HL-60 (cell line): Measurements from ENCODE around the gene PGC.

Experiments
- DNase-seq, 2 experiments: peaks; one replicate each; pipeline ENCODE4 v3.0.0-alpha.2; 2010 to 2020; ENCODE audit warnings: low read depth in 1 of 2, low spot score in 1 of 2
- H3K27ac ChIP-seq: fragments of 250-450 bp; sonication (Bioruptor Pico); replicated peaks from 2 replicates; pipeline ENCODE4 v1.5.1; 2020; ENCODE audit warnings: mild to moderate bottlenecking, moderate library complexity
- H3K27me3 ChIP-seq: fragments of 250-450 bp; sonication (Bioruptor Pico); 2 replicates; pipeline ENCODE4 v1.5.1; 2021; ENCODE audit warnings: mild to moderate bottlenecking, moderate library complexity; ENCODE audit not compliant: insufficient read depth, poor library complexity, severe bottlenecking
- H3K4me3 ChIP-seq: replicated peaks from 2 replicates; pipeline ENCODE4 v1.5.1; 2011; ENCODE audit warnings: mild to moderate bottlenecking, control low read depth, low read length; ENCODE audit not compliant: insufficient read depth
- GABPA ChIP-seq: IDR thresholded peaks from 2 replicates; pipeline ENCODE4 v1.6.1; 2012; ENCODE audit warnings: low read depth
- POLR2AphosphoS5 ChIP-seq: IDR thresholded peaks from 2 replicates; pipeline ENCODE4 v1.6.1; 2012; ENCODE audit warnings: low read depth
- REST ChIP-seq: IDR thresholded peaks from 2 replicates; pipeline ENCODE4 v1.6.1; 2012; ENCODE audit warnings: low read depth; ENCODE audit not compliant: insufficient replicate concordance
- SPI1 ChIP-seq: IDR thresholded peaks from 2 replicates; pipeline ENCODE4 v1.6.1; 2012; ENCODE audit warnings: low read depth, mild to moderate bottlenecking, borderline replicate concordance
- TF ChIP-seq, protein P1 (sequence below): IDR thresholded peaks from one replicate; pipeline ENCODE4 v1.5.1; 2011; ENCODE audit warnings: low read length, control low read depth, inconsistent platforms; ENCODE audit not compliant: insufficient read depth

Gene PGC

DNA sequence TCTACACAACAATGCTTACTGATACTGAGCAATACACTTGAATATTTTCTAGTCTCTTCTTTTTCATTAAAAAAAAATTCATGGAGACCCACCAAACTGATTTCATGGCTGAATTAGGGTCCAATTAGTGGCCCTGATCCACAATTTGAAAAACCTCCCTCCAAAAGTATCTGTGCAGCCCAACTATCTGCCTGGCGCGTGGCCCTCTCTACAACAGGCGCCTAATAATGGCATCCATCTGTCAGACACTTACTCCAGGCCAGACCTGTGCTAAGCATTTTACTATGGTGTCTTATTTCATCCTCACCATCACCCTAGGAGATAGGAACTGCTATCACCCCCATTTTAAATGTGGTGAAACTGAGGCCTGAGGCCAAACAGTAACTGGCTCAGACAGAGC lies 25.8 kb downstream of the PGC start:
- no peaks in the 10 kb centered on the region for H3K27me3 ChIP-seq

GRCh38 chr6:41720783-41721182 lies 26.4 kb downstream of the PGC start:
- Histone ChIP-seq H3K27ac (no peak overlapping the region), H3K27me3 (no peaks in the 10 kb centered on the region), H3K4me3 (no peak overlapping the region)
- TF ChIP-seq, protein P1, sequence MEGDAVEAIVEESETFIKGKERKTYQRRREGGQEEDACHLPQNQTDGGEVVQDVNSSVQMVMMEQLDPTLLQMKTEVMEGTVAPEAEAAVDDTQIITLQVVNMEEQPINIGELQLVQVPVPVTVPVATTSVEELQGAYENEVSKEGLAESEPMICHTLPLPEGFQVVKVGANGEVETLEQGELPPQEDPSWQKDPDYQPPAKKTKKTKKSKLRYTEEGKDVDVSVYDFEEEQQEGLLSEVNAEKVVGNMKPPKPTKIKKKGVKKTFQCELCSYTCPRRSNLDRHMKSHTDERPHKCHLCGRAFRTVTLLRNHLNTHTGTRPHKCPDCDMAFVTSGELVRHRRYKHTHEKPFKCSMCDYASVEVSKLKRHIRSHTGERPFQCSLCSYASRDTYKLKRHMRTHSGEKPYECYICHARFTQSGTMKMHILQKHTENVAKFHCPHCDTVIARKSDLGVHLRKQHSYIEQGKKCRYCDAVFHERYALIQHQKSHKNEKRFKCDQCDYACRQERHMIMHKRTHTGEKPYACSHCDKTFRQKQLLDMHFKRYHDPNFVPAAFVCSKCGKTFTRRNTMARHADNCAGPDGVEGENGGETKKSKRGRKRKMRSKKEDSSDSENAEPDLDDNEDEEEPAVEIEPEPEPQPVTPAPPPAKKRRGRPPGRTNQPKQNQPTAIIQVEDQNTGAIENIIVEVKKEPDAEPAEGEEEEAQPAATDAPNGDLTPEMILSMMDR = no peak
- TF ChIP-seq GABPA = no peak
- no peak for TF ChIP-seq SPI1
- TF ChIP-seq REST = no peak
- no peak for DNase-seq

More for the DNA sequence above, 25.8 kb downstream of the PGC start:
- H3K4me3 ChIP-seq = no peak overlapping the region
- TF ChIP-seq, protein P1 = no peak
- TF ChIP-seq REST = no peak
- DNase-seq = no peak
- H3K27ac ChIP-seq = no peak overlapping the region

GRCh38 chr6:41720262-41720620 lies 27.0 kb downstream of the PGC start:
- no peak for DNase-seq
- no peak overlapping the region for H3K4me3 ChIP-seq
- H3K27me3 ChIP-seq = no peaks in the 10 kb centered on the region
- no peak for TF ChIP-seq REST
- TF ChIP-seq POLR2AphosphoS5 = no peak
- TF ChIP-seq, protein P1 = no peak
- no peak for TF ChIP-seq GABPA
- TF ChIP-seq SPI1 = no peak
- H3K27ac ChIP-seq = no peak overlapping the region
